ENCODE data around the gene GAMT.

The GAMT gene

DNA sequence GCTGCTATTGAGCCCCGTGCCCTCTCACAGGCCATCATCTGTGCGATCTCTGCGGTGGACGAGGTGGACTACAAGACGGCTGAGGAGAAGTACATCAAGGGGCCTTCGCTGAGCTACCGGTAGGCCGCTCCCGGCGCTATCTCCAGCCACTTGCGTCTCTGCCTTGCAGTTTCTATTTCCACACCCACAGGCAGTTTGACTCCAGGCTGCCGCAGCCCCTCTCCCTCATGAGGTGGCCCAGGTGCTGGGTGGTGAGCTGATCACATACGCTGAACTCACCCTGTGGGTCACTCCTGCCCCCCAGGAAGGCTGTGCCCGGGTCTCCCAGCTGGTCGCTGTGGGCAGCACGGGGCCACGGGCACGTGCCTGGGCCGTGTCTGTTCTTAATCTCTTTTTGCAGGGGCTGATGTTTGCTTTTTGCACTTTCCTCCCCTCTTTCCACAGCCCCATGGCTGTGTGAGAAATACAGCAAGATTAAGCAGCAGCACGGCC lies 28.3 kb downstream of the GAMT start:
- DNase-seq (ENCODE audit: extremely low spot score), result no peak
- no peak for TF ChIP-seq CTBP1 (IDR thresholded peaks at IDR 0.05; ENCODE audit: borderline replicate concordance)
- TF ChIP-seq NFRKB (IDR thresholded peaks at IDR 0.05), result no peak
- TF ChIP-seq, protein P1, sequence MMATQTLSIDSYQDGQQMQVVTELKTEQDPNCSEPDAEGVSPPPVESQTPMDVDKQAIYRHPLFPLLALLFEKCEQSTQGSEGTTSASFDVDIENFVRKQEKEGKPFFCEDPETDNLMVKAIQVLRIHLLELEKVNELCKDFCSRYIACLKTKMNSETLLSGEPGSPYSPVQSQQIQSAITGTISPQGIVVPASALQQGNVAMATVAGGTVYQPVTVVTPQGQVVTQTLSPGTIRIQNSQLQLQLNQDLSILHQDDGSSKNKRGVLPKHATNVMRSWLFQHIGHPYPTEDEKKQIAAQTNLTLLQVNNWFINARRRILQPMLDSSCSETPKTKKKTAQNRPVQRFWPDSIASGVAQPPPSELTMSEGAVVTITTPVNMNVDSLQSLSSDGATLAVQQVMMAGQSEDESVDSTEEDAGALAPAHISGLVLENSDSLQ (IDR thresholded peaks at IDR 0.05), result no peak
- TF ChIP-seq ARNT (IDR thresholded peaks at IDR 0.05), result no peak
- TF ChIP-seq SUZ12 (IDR thresholded peaks at IDR 0.05), result no peak
- CTCF ChIA-PET, result interaction anchor here (0.6 to 1.2 kb wide), 2 partner anchors 19 to 128 kb away, joined by 3 read pairs; a partner anchor contains a TSS
- POLR2A ChIA-PET, result interaction anchor here (2.1 kb wide), 1 partner anchor 104 kb away, joined by 6 read pairs; the partner anchor contains the start of gene CIRBP

DNA sequence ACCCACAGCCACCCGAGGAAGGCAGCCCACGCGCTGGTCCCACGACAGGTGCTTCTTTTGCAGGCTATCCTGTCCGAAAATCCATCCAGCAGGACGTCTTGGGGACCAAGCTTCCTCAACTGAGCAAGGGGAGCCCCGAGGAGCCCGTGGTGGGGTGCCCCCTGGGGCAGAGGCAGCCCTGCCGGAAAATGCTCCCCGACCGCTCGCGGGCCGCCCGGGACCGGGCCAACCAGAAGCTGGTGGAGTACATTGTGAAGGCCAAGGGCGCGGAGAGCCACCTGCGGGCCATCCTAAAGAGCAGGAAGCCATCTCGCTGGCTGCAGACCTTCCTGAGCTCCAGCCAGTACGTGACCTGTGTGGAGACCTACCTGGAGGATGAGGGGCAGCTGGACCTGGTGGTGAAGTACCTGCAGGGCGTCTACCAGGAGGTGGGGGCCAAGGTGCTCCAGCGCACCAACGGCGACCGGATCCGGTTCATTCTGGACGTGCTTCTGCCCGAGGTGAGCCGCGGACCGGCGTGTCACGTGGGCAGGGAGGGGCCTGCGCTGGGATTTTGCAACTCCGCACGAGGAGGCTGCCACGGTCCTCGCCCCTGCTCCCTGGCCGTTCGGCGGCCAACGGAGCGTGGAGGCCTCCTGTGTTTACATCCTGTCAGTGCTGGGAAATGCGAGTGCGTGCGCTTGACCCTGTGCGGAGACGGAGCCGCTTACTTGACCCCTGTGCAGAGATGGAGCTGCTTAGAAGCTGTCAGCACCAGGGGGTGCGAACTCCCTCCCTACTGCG lies 30.6 kb downstream of the GAMT start:
- CTCF ChIA-PET, result interaction anchor here (0.6 kb wide), 1 partner anchor 127 kb away, joined by 3 read pairs; no protein-coding TSS in a partner anchor
- no peak for DNase-seq (ENCODE audit: extremely low spot score)
- no peak for TF ChIP-seq NFRKB (IDR thresholded peaks at IDR 0.05)
- no peak for TF ChIP-seq FOXM1 (IDR thresholded peaks at IDR 0.05; ENCODE audit: borderline replicate concordance)
- TF ChIP-seq SP1 (IDR thresholded peaks at IDR 0.05), result no peak
- no peak for TF ChIP-seq FOXK2 (IDR thresholded peaks at IDR 0.05)
- TF ChIP-seq FOXA1 (IDR thresholded peaks at IDR 0.05), result no peak
- no peak for TF ChIP-seq ELF4 (IDR thresholded peaks at IDR 0.05)
- TF ChIP-seq ARNT (IDR thresholded peaks at IDR 0.05), result no peak
- TF ChIP-seq ZNF384 (IDR thresholded peaks at IDR 0.05), result no peak
- TF ChIP-seq HDGF (IDR thresholded peaks at IDR 0.05; ENCODE audit: borderline replicate concordance), result no peak
- no peak for TF ChIP-seq L3MBTL2 (conservative IDR thresholded peaks at IDR 0.05)
- no peak for TF ChIP-seq BHLHE40 (IDR thresholded peaks at IDR 0.05; ENCODE audit: borderline replicate concordance)
- POLR2A ChIA-PET, result interaction anchor here (1.1 kb wide), 1 partner anchor 102 kb away, joined by 3 read pairs; no protein-coding TSS in a partner anchor

DNA sequence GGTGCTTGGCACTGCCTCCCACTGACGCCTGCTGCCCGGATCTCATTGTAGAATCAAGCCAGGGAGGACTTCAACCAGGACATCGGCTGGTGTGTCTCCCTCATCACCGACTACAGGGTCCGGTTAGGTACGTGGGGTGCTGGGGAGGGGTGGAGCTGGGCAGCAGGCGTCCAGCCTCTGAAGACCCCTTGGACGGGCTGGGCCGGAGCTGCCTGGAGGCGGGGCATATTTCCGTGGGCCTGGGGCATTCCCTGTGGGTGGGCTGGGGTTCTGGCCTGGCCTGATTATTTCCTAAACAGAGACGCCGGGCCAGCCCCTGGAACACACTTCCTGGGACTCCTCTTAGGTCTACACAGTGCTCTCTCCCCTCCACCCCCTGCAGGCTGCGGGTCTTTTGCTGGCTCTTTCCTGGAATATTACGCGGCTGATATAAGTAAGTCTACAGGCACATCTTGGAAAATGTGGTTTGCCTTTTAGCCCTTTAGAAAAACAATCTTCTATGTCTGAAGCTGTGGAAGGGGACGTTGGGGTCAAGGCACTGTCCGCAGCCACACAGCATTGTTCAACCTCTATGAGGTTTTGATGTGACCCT lies 32.0 kb downstream of the GAMT start:
- TF ChIP-seq SP1 (IDR thresholded peaks at IDR 0.05) (no peak), TARDBP (IDR thresholded peaks at IDR 0.05) (no peak), BHLHE40 (IDR thresholded peaks at IDR 0.05; ENCODE audit: borderline replicate concordance) (no peak), FOXK2 (IDR thresholded peaks at IDR 0.05) (no peak), CTBP1 (IDR thresholded peaks at IDR 0.05; ENCODE audit: borderline replicate concordance) (no peak), NFRKB (IDR thresholded peaks at IDR 0.05) (no peak), ARNT (IDR thresholded peaks at IDR 0.05) (no peak), ZNF384 (IDR thresholded peaks at IDR 0.05) (no peak), SUZ12 (IDR thresholded peaks at IDR 0.05) (no peak), L3MBTL2 (conservative IDR thresholded peaks at IDR 0.05) (no peak), ELF4 (IDR thresholded peaks at IDR 0.05) (no peak), LEF1 (IDR thresholded peaks at IDR 0.05; ENCODE audit: borderline replicate concordance) (no peak)
- TF ChIP-seq, protein P1 (IDR thresholded peaks at IDR 0.05), result no peak
- POLR2A ChIA-PET, result interaction anchor here (0.6 kb wide), 1 partner anchor 13 kb away, joined by 3 read pairs; no protein-coding TSS in a partner anchor
- no peak for DNase-seq (ENCODE audit: extremely low spot score)
- CTCF ChIA-PET, result no interaction called here

DNA sequence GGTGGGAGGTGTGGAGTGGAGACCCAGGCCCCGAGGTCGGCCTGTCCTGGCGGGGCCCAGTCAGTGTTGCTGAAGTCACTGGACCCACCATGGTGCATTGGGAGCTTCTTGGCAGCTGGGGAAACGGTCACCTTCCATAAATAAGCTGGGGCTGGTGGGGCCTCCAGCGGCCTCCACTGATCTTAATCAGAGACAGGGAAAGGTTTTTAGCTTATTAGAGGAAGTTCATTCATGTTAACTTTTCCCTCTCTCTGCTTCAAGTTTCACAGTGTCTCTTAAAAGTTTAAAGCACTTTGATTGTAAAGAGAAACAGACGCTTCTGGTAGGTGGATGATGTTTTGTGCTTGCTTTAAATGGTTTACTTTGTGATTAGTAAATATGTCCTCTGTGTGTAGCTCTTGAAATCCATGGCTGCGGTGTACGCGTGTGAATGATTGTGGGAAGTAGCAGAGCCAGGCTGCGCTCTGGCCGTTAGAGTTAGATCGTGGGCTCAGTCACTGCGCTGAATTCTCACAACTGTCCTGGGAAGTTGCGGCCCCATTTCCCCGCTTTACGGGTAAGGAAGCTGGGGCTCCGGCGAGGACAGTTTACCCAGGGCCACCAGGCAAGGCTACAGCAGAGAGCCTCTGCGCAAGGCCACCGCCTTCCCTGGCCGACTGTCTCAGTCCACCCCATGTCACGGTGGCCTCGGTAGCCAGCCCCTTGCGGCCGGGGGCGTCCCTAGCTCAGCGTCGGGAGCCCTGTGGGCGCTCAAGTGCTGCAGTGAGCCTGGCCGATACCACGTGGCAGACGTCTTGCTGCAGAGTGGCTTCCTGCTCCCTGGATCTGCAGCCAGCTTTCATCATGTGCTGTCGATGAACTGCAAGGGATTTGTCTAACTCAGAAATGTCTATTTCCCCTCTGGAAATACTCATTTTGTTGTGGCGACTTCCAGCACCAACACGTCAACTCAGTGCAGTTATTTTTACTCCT lies 34.2 kb downstream of the GAMT start:
- TF ChIP-seq, protein P1 (IDR thresholded peaks at IDR 0.05), result no peak
- TF ChIP-seq TARDBP (IDR thresholded peaks at IDR 0.05), result no peak
- TF ChIP-seq SUZ12 (IDR thresholded peaks at IDR 0.05), result no peak
- ChIA-PET CTCF (no interaction called here), POLR2A (interaction anchor here (0.7 kb wide), 1 partner anchor 98 kb away, joined by 4 read pairs; no protein-coding TSS in a partner anchor)
- no peak for DNase-seq (ENCODE audit: extremely low spot score)

DNA sequence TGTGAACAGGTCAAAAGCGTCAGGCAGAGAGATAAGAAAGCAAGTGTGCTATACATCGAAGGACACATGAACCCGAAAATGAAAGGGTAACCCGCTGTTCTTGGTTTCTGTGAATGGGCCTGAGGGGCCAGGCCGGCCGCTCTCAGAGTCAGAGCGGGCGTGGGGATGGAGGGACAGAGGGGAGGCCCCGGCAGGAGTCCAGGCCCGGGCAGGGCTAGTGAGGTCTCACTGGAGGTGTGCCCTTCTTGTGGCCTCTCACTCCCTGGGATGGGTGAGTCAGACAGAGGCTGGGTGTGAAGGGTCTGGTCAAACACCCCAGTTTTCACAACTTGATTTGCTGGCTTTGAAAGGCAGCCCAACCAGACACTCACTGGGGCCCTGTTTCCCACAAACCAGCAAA lies 35.0 kb downstream of the GAMT start:
- no peak for DNase-seq (ENCODE audit: extremely low spot score)
- TF ChIP-seq HDGF (IDR thresholded peaks at IDR 0.05; ENCODE audit: borderline replicate concordance) (no peak), FOXK2 (IDR thresholded peaks at IDR 0.05) (no peak), FOXA1 (IDR thresholded peaks at IDR 0.05) (no peak), LEF1 (IDR thresholded peaks at IDR 0.05; ENCODE audit: borderline replicate concordance) (no peak), CTBP1 (IDR thresholded peaks at IDR 0.05; ENCODE audit: borderline replicate concordance) (no peak), SP1 (IDR thresholded peaks at IDR 0.05) (no peak), FOXM1 (IDR thresholded peaks at IDR 0.05; ENCODE audit: borderline replicate concordance) (no peak)
- ChIA-PET POLR2A (no interaction called here), CTCF (no interaction called here)
